Neural cell (in vitro differentiated cells): ENCODE results near the gene RYR1. TPM values are rescaled to one million over a fixed set of nuclear protein-coding genes. Genes with fewer than 3 reads are reported as not detected.

Experiments
- H2AFZ ChIP-seq: fragments of 200-600, 300-800 bp; sonication (generic), shearing (Covaris generic); 2 replicates; pipeline ENCODE4 v1.6.0; 2014; ENCODE audit warnings: low read depth, mild to moderate bottlenecking, antibody characterized with exemption, low read length, moderate library complexity
- H3F3A ChIP-seq: fragments of 200-600 bp; shearing (Covaris generic); 2 replicates; pipeline ENCODE4 v1.6.1; 2016; ENCODE audit warnings: mild to moderate bottlenecking, moderate library complexity, mixed read lengths, antibody characterized with exemption, low read length; ENCODE audit not compliant: insufficient read depth, poor library complexity, severe bottlenecking
- H3K27ac ChIP-seq: fragments of 200-600, 300-800 bp; sonication (generic), shearing (Covaris generic); 2 replicates; pipeline ENCODE4 v1.5.1; 2014; ENCODE audit warnings: mild to moderate bottlenecking, low read length, moderate library complexity
- H3K27me3 ChIP-seq: fragments of 300-800, 200-600 bp; sonication (generic), shearing (Covaris generic); 2 replicates; pipeline ENCODE4 v1.6.0; 2014; ENCODE audit warnings: mild to moderate bottlenecking, low read depth, low read length, moderate library complexity; ENCODE audit not compliant: insufficient read depth
- H3K36me3 ChIP-seq: fragments of 300-800, 200-600 bp; sonication (generic), shearing (Covaris generic); 2 replicates; pipeline ENCODE4 v1.5.1; 2014; ENCODE audit warnings: mild to moderate bottlenecking, antibody characterized with exemption, low read length, moderate library complexity; ENCODE audit not compliant: insufficient read depth
- H3K4me2 ChIP-seq: fragments of 300-800, 200-600 bp; sonication (generic), shearing (Covaris generic); 2 replicates; pipeline ENCODE4 v1.6.0; 2014; ENCODE audit warnings: mild to moderate bottlenecking, low read length
- H3K4me3 ChIP-seq: fragments of 300-800, 200-600 bp; sonication (generic), shearing (Covaris generic); 2 replicates; pipeline ENCODE4 v1.5.1; 2014; ENCODE audit warnings: mild to moderate bottlenecking, low read length, moderate library complexity
- H3K79me2 ChIP-seq: fragments of 200-600 bp; shearing (Covaris generic); replicated peaks from 2 replicates; pipeline ENCODE4 v1.6.0; 2014; ENCODE audit warnings: mild to moderate bottlenecking, low read length, moderate library complexity; ENCODE audit not compliant: insufficient read depth
- H3K9ac ChIP-seq: fragments of 300-800, 200-600 bp; sonication (generic), shearing (Covaris generic); 2 replicates; pipeline ENCODE4 v1.6.1; 2016; ENCODE audit warnings: mild to moderate bottlenecking, low read length, mixed read lengths
- H3K9me2 ChIP-seq: fragments of 200-600 bp; shearing (Covaris generic); 2 replicates; pipeline ENCODE4 v1.6.1; 2016; ENCODE audit warnings: mild to moderate bottlenecking, low read length, mixed read lengths; ENCODE audit not compliant: insufficient read depth
- H3K9me3 ChIP-seq: fragments of 200-600, 300-800 bp; sonication (generic), shearing (Covaris generic); 2 replicates; pipeline ENCODE4 v1.6.1; 2016; ENCODE audit warnings: mild to moderate bottlenecking, mixed run types, low read length, moderate library complexity, mixed read lengths
- H4K20me1 ChIP-seq: fragments of 200-600 bp; shearing (Covaris generic); 2 replicates; pipeline ENCODE4 v1.6.1; 2016; ENCODE audit warnings: mild to moderate bottlenecking, mixed run types; ENCODE audit not compliant: insufficient read depth
- EP300 ChIP-seq: fragments of 450-650 bp; conservative IDR thresholded peaks from 2 replicates; pipeline ENCODE4 v1.6.1; 2014; ENCODE audit warnings: antibody characterized with exemption, mild to moderate bottlenecking, moderate library complexity; ENCODE audit not compliant: poor library complexity, severe bottlenecking
- EZH2 ChIP-seq: fragments of 200-600, 300-800 bp; shearing (Covaris generic), sonication (generic); IDR thresholded peaks from 2 replicates; pipeline ENCODE4 v1.6.1; 2014; ENCODE audit warnings: antibody characterized with exemption, low read length, borderline replicate concordance, mild to moderate bottlenecking; ENCODE audit not compliant: insufficient read depth, poor library complexity, severe bottlenecking
- MXI1 ChIP-seq: fragments of 450-650 bp; conservative IDR thresholded peaks from 2 replicates; pipeline ENCODE4 v1.6.1; 2014; ENCODE audit warnings: antibody characterized with exemption, mild to moderate bottlenecking; ENCODE audit not compliant: poor library complexity, severe bottlenecking
- POLR2AphosphoS5 ChIP-seq: IDR thresholded peaks from 2 replicates; pipeline ENCODE4 v1.6.1; 2012
- RAD21 ChIP-seq: fragments of 450-650 bp; conservative IDR thresholded peaks from 2 replicates; pipeline ENCODE4 v1.6.1; 2014; ENCODE audit warnings: antibody characterized with exemption, mild to moderate bottlenecking, moderate library complexity
- SMC3 ChIP-seq: fragments of 450-650 bp; conservative IDR thresholded peaks from 2 replicates; pipeline ENCODE4 v1.6.1; 2014; ENCODE audit warnings: antibody characterized with exemption, mild to moderate bottlenecking, moderate library complexity; ENCODE audit not compliant: poor library complexity
- TAF1 ChIP-seq: IDR thresholded peaks from 2 replicates; pipeline ENCODE4 v1.6.1; 2012; ENCODE audit warnings: low read depth
- polyA plus RNA-seq: library from polyadenylated mRNA; depleted of rRNA; stranded (reverse); fragments of >200 nt; gene quantifications from 2 replicates; pipeline ENCODE4 v1.2.3, GENCODE V29; 2014
- TF ChIP-seq, protein P1 (sequence below): fragments of 450-650 bp; IDR thresholded peaks from 2 replicates; pipeline ENCODE4 v1.5.1; 2014; ENCODE audit warnings: antibody characterized with exemption, mild to moderate bottlenecking, moderate library complexity; ENCODE audit not compliant: poor library complexity, severe bottlenecking
- TF ChIP-seq, protein P2 (sequence below): IDR thresholded peaks from 2 replicates; pipeline ENCODE4 v1.6.1; 2012; ENCODE audit warnings: borderline replicate concordance

The RYR1 gene
- polyA plus RNA-seq, 1 donor from 2014 or later: 0.69 TPM

DNA sequence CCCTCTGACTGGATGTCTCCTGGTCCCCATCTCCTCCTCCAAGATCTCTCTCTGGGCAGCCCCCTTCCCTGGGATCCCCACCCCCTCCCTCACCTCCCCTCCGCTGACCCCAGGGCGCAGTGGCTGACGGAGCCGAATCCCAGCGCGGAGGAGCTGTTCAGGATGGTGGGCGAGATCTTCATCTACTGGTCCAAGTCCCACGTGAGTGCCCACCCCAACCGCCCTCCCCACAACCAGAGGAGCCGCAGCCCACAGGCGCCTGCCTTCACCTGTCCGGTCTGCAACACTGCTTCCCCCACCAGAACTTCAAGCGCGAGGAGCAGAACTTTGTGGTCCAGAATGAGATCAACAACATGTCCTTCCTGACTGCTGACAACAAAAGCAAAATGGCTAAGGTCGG, 89.4 kb downstream of the RYR1 start:
- Histone ChIP-seq H4K20me1 (no peaks in the 10 kb centered on the region), H3K27ac (no peak overlapping the region), H3K9me2 (no peaks in the 10 kb centered on the region), H3K9me3 (no peaks in the 10 kb centered on the region), H3K27me3 (no peaks in the 10 kb centered on the region), H3F3A (no peaks in the 10 kb centered on the region), H3K79me2 (no peaks in the 10 kb centered on the region), H3K4me3 (no peak overlapping the region), H2AFZ (no peak overlapping the region), H3K4me2 (no peak overlapping the region), H3K36me3 (no peaks in the 10 kb centered on the region), H3K9ac (no peak overlapping the region)
- TF ChIP-seq, protein P1, sequence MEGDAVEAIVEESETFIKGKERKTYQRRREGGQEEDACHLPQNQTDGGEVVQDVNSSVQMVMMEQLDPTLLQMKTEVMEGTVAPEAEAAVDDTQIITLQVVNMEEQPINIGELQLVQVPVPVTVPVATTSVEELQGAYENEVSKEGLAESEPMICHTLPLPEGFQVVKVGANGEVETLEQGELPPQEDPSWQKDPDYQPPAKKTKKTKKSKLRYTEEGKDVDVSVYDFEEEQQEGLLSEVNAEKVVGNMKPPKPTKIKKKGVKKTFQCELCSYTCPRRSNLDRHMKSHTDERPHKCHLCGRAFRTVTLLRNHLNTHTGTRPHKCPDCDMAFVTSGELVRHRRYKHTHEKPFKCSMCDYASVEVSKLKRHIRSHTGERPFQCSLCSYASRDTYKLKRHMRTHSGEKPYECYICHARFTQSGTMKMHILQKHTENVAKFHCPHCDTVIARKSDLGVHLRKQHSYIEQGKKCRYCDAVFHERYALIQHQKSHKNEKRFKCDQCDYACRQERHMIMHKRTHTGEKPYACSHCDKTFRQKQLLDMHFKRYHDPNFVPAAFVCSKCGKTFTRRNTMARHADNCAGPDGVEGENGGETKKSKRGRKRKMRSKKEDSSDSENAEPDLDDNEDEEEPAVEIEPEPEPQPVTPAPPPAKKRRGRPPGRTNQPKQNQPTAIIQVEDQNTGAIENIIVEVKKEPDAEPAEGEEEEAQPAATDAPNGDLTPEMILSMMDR: no peak
- TF ChIP-seq MXI1 (no peak), EP300 (no peak), POLR2AphosphoS5 (no peak), EZH2 (no peak), TAF1 (no peak), SMC3 (no peak), RAD21 (no peak)
- TF ChIP-seq, protein P2, sequence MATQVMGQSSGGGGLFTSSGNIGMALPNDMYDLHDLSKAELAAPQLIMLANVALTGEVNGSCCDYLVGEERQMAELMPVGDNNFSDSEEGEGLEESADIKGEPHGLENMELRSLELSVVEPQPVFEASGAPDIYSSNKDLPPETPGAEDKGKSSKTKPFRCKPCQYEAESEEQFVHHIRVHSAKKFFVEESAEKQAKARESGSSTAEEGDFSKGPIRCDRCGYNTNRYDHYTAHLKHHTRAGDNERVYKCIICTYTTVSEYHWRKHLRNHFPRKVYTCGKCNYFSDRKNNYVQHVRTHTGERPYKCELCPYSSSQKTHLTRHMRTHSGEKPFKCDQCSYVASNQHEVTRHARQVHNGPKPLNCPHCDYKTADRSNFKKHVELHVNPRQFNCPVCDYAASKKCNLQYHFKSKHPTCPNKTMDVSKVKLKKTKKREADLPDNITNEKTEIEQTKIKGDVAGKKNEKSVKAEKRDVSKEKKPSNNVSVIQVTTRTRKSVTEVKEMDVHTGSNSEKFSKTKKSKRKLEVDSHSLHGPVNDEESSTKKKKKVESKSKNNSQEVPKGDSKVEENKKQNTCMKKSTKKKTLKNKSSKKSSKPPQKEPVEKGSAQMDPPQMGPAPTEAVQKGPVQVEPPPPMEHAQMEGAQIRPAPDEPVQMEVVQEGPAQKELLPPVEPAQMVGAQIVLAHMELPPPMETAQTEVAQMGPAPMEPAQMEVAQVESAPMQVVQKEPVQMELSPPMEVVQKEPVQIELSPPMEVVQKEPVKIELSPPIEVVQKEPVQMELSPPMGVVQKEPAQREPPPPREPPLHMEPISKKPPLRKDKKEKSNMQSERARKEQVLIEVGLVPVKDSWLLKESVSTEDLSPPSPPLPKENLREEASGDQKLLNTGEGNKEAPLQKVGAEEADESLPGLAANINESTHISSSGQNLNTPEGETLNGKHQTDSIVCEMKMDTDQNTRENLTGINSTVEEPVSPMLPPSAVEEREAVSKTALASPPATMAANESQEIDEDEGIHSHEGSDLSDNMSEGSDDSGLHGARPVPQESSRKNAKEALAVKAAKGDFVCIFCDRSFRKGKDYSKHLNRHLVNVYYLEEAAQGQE: no peak

DNA sequence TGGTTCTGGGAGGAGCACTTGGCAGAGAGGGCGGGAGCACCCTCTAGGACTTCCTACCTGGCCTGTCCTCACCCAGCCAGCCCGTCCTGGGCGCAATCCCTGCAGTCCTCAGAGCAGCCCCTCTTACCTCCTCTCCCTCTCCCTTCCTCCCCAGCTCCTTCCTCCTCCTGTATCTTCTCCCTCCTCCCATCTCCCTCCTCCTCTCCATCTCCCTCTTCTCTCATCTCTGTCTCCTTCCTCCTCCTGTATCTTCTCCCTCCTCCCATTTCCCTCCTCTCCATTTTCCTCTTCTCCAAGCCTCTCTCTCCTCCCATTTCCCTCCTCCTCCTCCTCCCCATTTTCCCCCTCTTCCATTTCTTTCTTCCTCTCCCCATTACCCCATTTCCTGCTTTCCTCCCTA, 89.8 kb downstream of the RYR1 start:
- Histone ChIP-seq H3K4me3 (no peak overlapping the region), H2AFZ (no peak overlapping the region), H3K9me3 (no peaks in the 10 kb centered on the region), H3K27me3 (no peaks in the 10 kb centered on the region), H4K20me1 (no peaks in the 10 kb centered on the region), H3K27ac (no peak overlapping the region), H3K9me2 (no peaks in the 10 kb centered on the region), H3K4me2 (no peak overlapping the region), H3K79me2 (no peaks in the 10 kb centered on the region), H3K9ac (no peak overlapping the region), H3F3A (no peaks in the 10 kb centered on the region), H3K36me3 (no peaks in the 10 kb centered on the region)
- TF ChIP-seq, protein P1: no peak
- no peak for TF ChIP-seq RAD21
- no peak for TF ChIP-seq EP300
- TF ChIP-seq POLR2AphosphoS5: no peak
- no peak for TF ChIP-seq MXI1
- TF ChIP-seq TAF1: no peak
- TF ChIP-seq EZH2: no peak
- no peak for TF ChIP-seq SMC3
- TF ChIP-seq, protein P2: no peak
